GM12878 (cell line): Measurements from ENCODE around the gene DDX39B. TPM values are rescaled to one million over a fixed set of nuclear protein-coding genes. Genes with fewer than 3 reads are reported as not detected.
A peak's percentile ranks its signal among the peaks of the same experiment; 100 is the strongest.

Experiments used
- BACH1 ChIP-seq: fragments of 450-650 bp; IDR thresholded peaks from 2 replicates; pipeline ENCODE4 v1.6.1; 2017; ENCODE audit warnings: mild to moderate bottlenecking, borderline replicate concordance
- CBFB ChIP-seq: IDR thresholded peaks from 2 replicates; pipeline ENCODE4 v1.6.1; 2016; ENCODE audit warnings: antibody characterized with exemption, low read depth
- CREB1 ChIP-seq: IDR thresholded peaks from 2 replicates; pipeline ENCODE4 v1.6.1; 2012; ENCODE audit warnings: low read depth, mild to moderate bottlenecking, inconsistent platforms
- E2F8 ChIP-seq: fragments of 450-650 bp; IDR thresholded peaks from 2 replicates; pipeline ENCODE4 v1.6.1; 2018; ENCODE audit warnings: mild to moderate bottlenecking, low read depth, moderate library complexity; ENCODE audit not compliant: partially characterized antibody
- ETV6 ChIP-seq, 2 experiments: fragments of 450-650 bp in 1 of 2; IDR thresholded peaks in 1 of 2; conservative IDR thresholded peaks in 1 of 2; 2 replicates each; pipeline ENCODE4 v1.6.1; 2014; ENCODE audit warnings: antibody characterized with exemption in 1 of 2, borderline replicate concordance in 1 of 2, low read depth in 1 of 2, mild to moderate bottlenecking in 1 of 2, moderate library complexity in 1 of 2
- FOXK2 ChIP-seq: fragments of 450-650 bp; IDR thresholded peaks from 2 replicates; pipeline ENCODE4 v1.6.1; 2017; ENCODE audit warnings: mild to moderate bottlenecking, moderate library complexity
- GATAD2B ChIP-seq: fragments of 450-650 bp; conservative IDR thresholded peaks from 2 replicates; pipeline ENCODE4 v1.6.1; 2017; ENCODE audit warnings: low read depth, mild to moderate bottlenecking, moderate library complexity
- IKZF2 ChIP-seq, 2 experiments: fragments of 450-650 bp; IDR thresholded peaks; 2 replicates each; pipeline ENCODE4 v1.6.1; 2017; ENCODE audit warnings: mild to moderate bottlenecking in 2 of 2, moderate library complexity in 2 of 2
- JUNB ChIP-seq: IDR thresholded peaks from 2 replicates; pipeline ENCODE4 v1.6.1; 2016; ENCODE audit warnings: antibody characterized with exemption, mild to moderate bottlenecking
- KLF5 ChIP-seq: fragments of 450-650 bp; IDR thresholded peaks from 2 replicates; pipeline ENCODE4 v1.6.1; 2014; ENCODE audit warnings: mild to moderate bottlenecking; ENCODE audit not compliant: partially characterized antibody
- MAX ChIP-seq: IDR thresholded peaks from 2 replicates; pipeline ENCODE4 v1.6.1; 2012; ENCODE audit warnings: low read depth, low read length, improper control_type of control experiment
- NR2C1 ChIP-seq: fragments of 450-650 bp; IDR thresholded peaks from 2 replicates; pipeline ENCODE4 v1.6.1; 2017; ENCODE audit warnings: antibody characterized with exemption, mild to moderate bottlenecking, moderate library complexity
- NRF1 ChIP-seq: conservative IDR thresholded peaks from 2 replicates; pipeline ENCODE4 v1.6.1; 2011; ENCODE audit warnings: mild to moderate bottlenecking, low read depth, low read length, improper control_type of control experiment
- POLR2AphosphoS5 ChIP-seq: IDR thresholded peaks from 2 replicates; pipeline ENCODE4 v1.6.1; 2011; ENCODE audit warnings: mild to moderate bottlenecking, low read length, inconsistent platforms
- RAD21 ChIP-seq: IDR thresholded peaks from 2 replicates; pipeline ENCODE4 v1.6.1; 2011; ENCODE audit warnings: mild to moderate bottlenecking, low read depth, low read length, moderate library complexity; ENCODE audit not compliant: insufficient read depth
- RELB ChIP-seq: fragments of 450-650 bp; IDR thresholded peaks from 2 replicates; pipeline ENCODE4 v1.6.1; 2017; ENCODE audit warnings: low read depth, mild to moderate bottlenecking, moderate library complexity
- SIX5 ChIP-seq: IDR thresholded peaks from 2 replicates; pipeline ENCODE4 v1.6.1; 2011; ENCODE audit warnings: mild to moderate bottlenecking, low read depth, low read length, moderate library complexity; ENCODE audit not compliant: severe bottlenecking
- SKIL ChIP-seq: fragments of 450-650 bp; IDR thresholded peaks from 2 replicates; pipeline ENCODE4 v1.6.1; 2017; ENCODE audit warnings: mild to moderate bottlenecking, low read depth, inconsistent platforms; ENCODE audit not compliant: poor library complexity, severe bottlenecking
- SUPT20H ChIP-seq: IDR thresholded peaks from 2 replicates; pipeline ENCODE4 v1.6.1; 2011; ENCODE audit warnings: low read depth, mild to moderate bottlenecking, low read length, moderate library complexity, borderline replicate concordance; ENCODE audit not compliant: control insufficient read depth
- SUZ12 ChIP-seq: fragments of 200-600 bp; sonication (generic); IDR thresholded peaks from one replicate; pipeline ENCODE4 v1.6.1; 2018; ENCODE audit warnings: antibody characterized with exemption, mild to moderate bottlenecking; ENCODE audit not compliant: unreplicated experiment
- YBX1 ChIP-seq: fragments of 450-650 bp; IDR thresholded peaks from 2 replicates; pipeline ENCODE4 v1.6.1; 2016; ENCODE audit warnings: antibody characterized with exemption
- ZBED1 ChIP-seq: IDR thresholded peaks from 2 replicates; pipeline ENCODE4 v1.6.1; 2016; ENCODE audit warnings: borderline replicate concordance
- ZNF274 ChIP-seq: IDR thresholded peaks from one replicate; pipeline ENCODE4 v1.8.0; 2011; ENCODE audit not compliant: insufficient read length, insufficient read depth
- ZNF384 ChIP-seq: IDR thresholded peaks from 2 replicates; pipeline ENCODE4 v1.6.1; 2012; ENCODE audit warnings: low read depth, mild to moderate bottlenecking, low read length, improper control_type of control experiment, borderline replicate concordance
- polyA plus RNA-seq, 11 experiments: library from polyadenylated mRNA; depleted of rRNA in 4 of 11; unstranded in 6 of 11; stranded (reverse) in 5 of 11; fragments of >200 nt; fragmentation: Nextera tagmentation in 4 of 11; fragmentation: Illumina TruSeq in 1 of 11; extraction: Ambion mirVana in 4 of 11; extraction: Trizol in 1 of 11; gene quantifications; 1 replicate in 1 of 11; 2 replicates in 10 of 11; pipeline versions ENCODE4 v1.2.1 to v1.2.3, GENCODE V29; 2011 to 2016; ENCODE audit warnings: inconsistent platforms in 2 of 11, missing spikeins in 2 of 11, low read depth in 1 of 11
- total RNA-seq, 4 experiments: library from RNA; depleted of rRNA in 3 of 4; stranded (reverse); fragments of >200 nt in 3 of 4; fragmentation: Illumina TruSeq in 1 of 4; extraction: Trizol in 1 of 4; gene quantifications; 2 replicates each; pipeline versions ENCODE4 v1.2.1 to v1.2.3, GENCODE V29; 2013 to 2021

The DDX39B gene
- total and polyA plus RNA-seq, 10 of the 15 experiments (the other 5 are each of a cell fraction or from before 2014, with no cell fraction given), result 271 to 661 (median 330) TPM

GRCh38 chr6:31572041-31572911, 30.5 kb upstream of the DDX39B start, which contains the start of gene LTA (continued):
- no peak for TF ChIP-seq E2F8
- TF ChIP-seq SIX5, result no peak
- peak in 1 of 2 experiments; percentile 41; a peak in 1 of 4 replicates for TF ChIP-seq ETV6 (conservative IDR thresholded peaks at IDR 0.05 in 1 of 2, IDR thresholded peaks at IDR 0.05 in 1 of 2; ENCODE audit: borderline replicate concordance in 1 of 2, low read depth in 1 of 2)
- TF ChIP-seq IKZF2 (IDR thresholded peaks at IDR 0.05), result peak in 1 of 2 experiments; percentile 71
- TF ChIP-seq CBFB, result peak; percentile 71
- TF ChIP-seq SUZ12, result no peak
- no peak for TF ChIP-seq KLF5
- no peak for TF ChIP-seq SUPT20H
- TF ChIP-seq YBX1, result no peak
- no peak for TF ChIP-seq JUNB
- no peak for TF ChIP-seq BACH1
- peak; percentile 67; the same call in 1 of the 2 replicates for TF ChIP-seq GATAD2B
- TF ChIP-seq SKIL, result no peak
- TF ChIP-seq NRF1, result no peak
- no peak for TF ChIP-seq CREB1
- TF ChIP-seq ZBED1, result 0 out of 2 replicates have a peak, but pooled peaks have one; percentile 40
- TF ChIP-seq RAD21, result no peak
- TF ChIP-seq NR2C1, result no peak
- peak; percentile 50; the same call in 1 of the 2 replicates for TF ChIP-seq RELB
- 0 out of 2 replicates have a peak, but pooled peaks have one; percentile 56 for TF ChIP-seq MAX
- TF ChIP-seq POLR2AphosphoS5, result peak; percentile 82
- TF ChIP-seq FOXK2, result no peak
- no peak for TF ChIP-seq ZNF274
- TF ChIP-seq ZNF384, result no peak
